HG03280 (cell line): Measurements from ENCODE around the gene ENTPD7.
"Not testable (repeated sequence)": the region's sequence is repeated elsewhere in the genome, so short reads cannot be mapped to it uniquely, and the experiment has no call there.

Source experiments
- ATAC-seq: cut with Tn5 transposase; IDR thresholded peaks from one replicate; pipeline ENCODE4 v1.9.1; 2021; ENCODE audit warnings: mild to moderate bottlenecking, moderate library complexity; ENCODE audit not compliant: unreplicated experiment

ENTPD7 gene

GRCh38 chr10:99682752-99683151 lies 23.4 kb downstream of the ENTPD7 start:
- ATAC-seq: no peak

GRCh38 chr10:99685597-99685967 lies 26.3 kb downstream of the ENTPD7 start:
- no peak for ATAC-seq

GRCh38 chr10:99689461-99689860 lies 30.2 kb downstream of the ENTPD7 start:
- ATAC-seq: no peak

- ATAC-seq: no peak
Observed at GRCh38 chr10:99693933-99694583, 34.7 kb downstream of the ENTPD7 start.

- ATAC-seq: no peak
Observed at GRCh38 chr10:99695761-99696160, 36.5 kb downstream of the ENTPD7 start.

- no peak for ATAC-seq
Observed at GRCh38 chr10:99698504-99699080, 39.3 kb downstream of the ENTPD7 start.

- no peak for ATAC-seq
Observed at GRCh38 chr10:99700649-99701048, 41.3 kb downstream of the ENTPD7 start.

- ATAC-seq: no peak
Observed at GRCh38 chr10:99708428-99709012, 49.2 kb downstream of the ENTPD7 start.

- peak; percentile 57 for ATAC-seq
Observed at GRCh38 chr10:99709480-99710229, 50.3 kb downstream of the ENTPD7 start.

- ATAC-seq: peak; percentile 52
Observed at GRCh38 chr10:99711129-99711719, 51.9 kb downstream of the ENTPD7 start.

- no peak for ATAC-seq
Observed at GRCh38 chr10:99714446-99714845, 55.1 kb downstream of the ENTPD7 start.

- no peak for ATAC-seq
Observed at GRCh38 chr10:99720387-99720786, 61.1 kb downstream of the ENTPD7 start.

GRCh38 chr10:99730026-99730425 lies 70.7 kb downstream of the ENTPD7 start:
- no peak for ATAC-seq

- no peak for ATAC-seq
Observed at GRCh38 chr10:99731306-99732032, 72.2 kb downstream of the ENTPD7 start.

GRCh38 chr10:99732033-99732842 lies 72.9 kb downstream of the ENTPD7 start, which contains the start of the genes COX15 and CUTC:
Gene COX15, minus strand, starts transcription at chr10:99732127. Its CDS starts 78 bp downstream, at chr10:99732049.
Gene CUTC, plus strand, starts transcription at chr10:99732234. Its CDS starts 115 bp downstream, at chr10:99732349.
- ATAC-seq: peak; percentile 87

- ATAC-seq: no peak
Observed at GRCh38 chr10:99733366-99733765, 74.1 kb downstream of the ENTPD7 start.

GRCh38 chr10:99734111-99734510 lies 74.8 kb downstream of the ENTPD7 start:
- not testable (repeated sequence) for ATAC-seq

- no peak for ATAC-seq
Observed at GRCh38 chr10:99740260-99740659, 81.0 kb downstream of the ENTPD7 start.

GRCh38 chr10:99740933-99741559 lies 81.7 kb downstream of the ENTPD7 start:
- ATAC-seq: no peak
